ENCODE data around the gene FUT8. TPM values are rescaled to one million over a fixed set of nuclear protein-coding genes. Genes with fewer than 3 reads are reported as not detected.
"Not testable (repeated sequence)": the region's sequence is repeated elsewhere in the genome, so short reads cannot be mapped to it uniquely, and the experiment has no call there.

Gene FUT8
- total and polyA plus RNA-seq, 2 donors (not counting 1 experiment from before 2014, with no cell fraction given) = 13.2 to 91.8 TPM

DNA sequence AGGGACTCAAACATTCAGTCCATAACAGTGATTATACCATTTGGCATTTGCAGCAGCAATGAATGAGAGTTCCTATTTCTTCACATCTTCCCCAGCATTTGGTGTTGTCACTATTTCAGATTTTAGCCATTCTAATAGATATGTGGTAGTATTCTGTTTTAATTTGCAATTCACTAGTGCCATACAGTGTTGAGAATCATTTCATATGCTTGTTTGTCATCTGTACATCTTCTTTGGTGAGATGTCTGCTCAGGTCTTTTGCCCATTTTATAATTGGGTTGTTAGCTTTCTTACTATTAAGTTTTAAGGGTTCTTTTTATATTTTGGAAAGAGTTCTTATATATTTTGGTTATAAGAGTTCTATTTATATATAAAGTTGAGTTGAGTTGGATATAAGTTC, 276.5 kb downstream of the FUT8 start:
- CTCF ChIA-PET = interaction anchor here (0.7 kb wide), 1 partner anchor 370 kb away, joined by 3 read pairs; no protein-coding TSS in a partner anchor
- intact Hi-C loops (cut with micrococcal nuclease) = no loop called here
- TF ChIP-seq EZH2 (IDR thresholded peaks at IDR 0.05; ENCODE audit: borderline replicate concordance, insufficient read depth, low read depth, low read length, poor library complexity, severe bottlenecking) = no peak
- no peak for TF ChIP-seq CTCF (IDR thresholded peaks at IDR 0.05)
- H3K27ac ChIP-seq (ENCODE audit: low read length in 2 of 2) = no peak overlapping the region
- H3K4me1 Mint-ChIP-seq = peaks cover 6% of the 10 kb centered on the region
- H3K4me2 ChIP-seq (replicated peaks; ENCODE audit: low read depth, low read length, poor library complexity, severe bottlenecking) = no peak overlapping the region
- no peaks in the 10 kb centered on the region for H3K4me1 ChIP-seq (ENCODE audit: control insufficient read depth in 2 of 2, insufficient read depth in 2 of 2, low read length in 2 of 2)
- H3K27me3 Mint-ChIP-seq = no peaks in the 10 kb centered on the region
- no peak overlapping the region for H3K27ac Mint-ChIP-seq
- peaks cover 7% of the 10 kb centered on the region for H4K20me1 ChIP-seq (ENCODE audit: control insufficient read depth, insufficient read depth, low read length, poor library complexity, severe bottlenecking)
- peaks cover 14% of the 10 kb centered on the region for H3K79me2 ChIP-seq (ENCODE audit: control insufficient read depth, insufficient read depth, low read length)
- H3K4me3 Mint-ChIP-seq = no peak overlapping the region
- no peaks in the 10 kb centered on the region for H3K9me3 Mint-ChIP-seq (ENCODE audit: insufficient read depth)
- DNase-seq (no peak), ATAC-seq (ENCODE audit: low read depth) (no peak)
- no peak overlapping the region for H3K9ac ChIP-seq (ENCODE audit: low read length)
- POLR2A ChIA-PET = no interaction called here
- no peak overlapping the region for H2AFZ ChIP-seq (ENCODE audit: insufficient read depth, low read depth, low read length, poor library complexity, severe bottlenecking)
- H3K9me3 ChIP-seq (ENCODE audit: control extremely low read depth in 1 of 3, control insufficient read depth in 2 of 3, insufficient read depth in 1 of 3, low read length in 2 of 3) = peaks cover 0 to 8% (median 1%) of the 10 kb centered on the region in 3 donors
- no peaks in the 10 kb centered on the region for H3K27me3 ChIP-seq (replicated peaks in 1 of 4; ENCODE audit: control extremely low read depth in 1 of 4, control insufficient read depth in 3 of 4, insufficient read depth in 4 of 4, low read length in 3 of 4)
- peaks cover 2 to 7% of the 10 kb centered on the region in 2 experiments for H3K36me3 ChIP-seq (replicated peaks in 1 of 2; ENCODE audit: control extremely low read depth in 1 of 2, control insufficient read depth in 1 of 2, extremely low read depth in 1 of 2, insufficient read depth in 2 of 2, low read length in 1 of 2)
- H3K4me3 ChIP-seq (ENCODE audit: control extremely low read depth in 1 of 5, extremely low read depth in 1 of 5, insufficient read depth in 1 of 5, low read depth in 2 of 5, low read length in 4 of 5) = no peak overlapping the region

GRCh38 chr14:65692566-65692965, 280.0 kb downstream of the FUT8 start:
- H3K36me3 ChIP-seq (replicated peaks in 1 of 2; ENCODE audit: control extremely low read depth in 1 of 2, control insufficient read depth in 1 of 2, extremely low read depth in 1 of 2, insufficient read depth in 2 of 2, low read length in 1 of 2); H3K27ac Mint-ChIP-seq; H3K9me3 Mint-ChIP-seq (ENCODE audit: insufficient read depth); H3K9me3 ChIP-seq (ENCODE audit: control extremely low read depth in 1 of 3, control insufficient read depth in 2 of 3, insufficient read depth in 1 of 3, low read length in 2 of 3); H3K4me2 ChIP-seq (replicated peaks; ENCODE audit: low read depth, low read length, poor library complexity, severe bottlenecking); H3K9ac ChIP-seq (ENCODE audit: low read length); DNase-seq; ATAC-seq (ENCODE audit: low read depth); H4K20me1 ChIP-seq (ENCODE audit: control insufficient read depth, insufficient read depth, low read length, poor library complexity, severe bottlenecking); H3K27ac ChIP-seq (ENCODE audit: low read length in 2 of 2); H3K27me3 Mint-ChIP-seq; H2AFZ ChIP-seq (ENCODE audit: insufficient read depth, low read depth, low read length, poor library complexity, severe bottlenecking); H3K4me1 ChIP-seq (ENCODE audit: control insufficient read depth in 2 of 2, insufficient read depth in 2 of 2, low read length in 2 of 2); H3K4me3 Mint-ChIP-seq; POLR2A ChIA-PET; H3K4me3 ChIP-seq (ENCODE audit: control extremely low read depth in 1 of 5, extremely low read depth in 1 of 5, insufficient read depth in 1 of 5, low read depth in 2 of 5, low read length in 4 of 5); H3K4me1 Mint-ChIP-seq; H3K27me3 ChIP-seq (replicated peaks in 1 of 4; ENCODE audit: control extremely low read depth in 1 of 4, control insufficient read depth in 3 of 4, insufficient read depth in 4 of 4, low read length in 3 of 4); CTCF ChIA-PET; intact Hi-C loops (cut with micrococcal nuclease): not testable (repeated sequence)
- H3K79me2 ChIP-seq (ENCODE audit: control insufficient read depth, insufficient read depth, low read length) = peaks cover 12% of the 10 kb centered on the region
- no CpG with 5 or more reads among the region's 31 CpGs for WGBS (ENCODE audit: insufficient coverage)
